C1 segment of cervical spinal cord (tissue), 14 donors: ENCODE results near the gene ZNF14.
"Not testable (repeated sequence)": the region's sequence is repeated elsewhere in the genome, so short reads cannot be mapped to it uniquely, and the experiment has no call there.

ENCODE experiments used
- DNase-seq, 14 donors: peaks; one replicate each; lab custom pipeline; 2025; lab: John Stamatoyannopoulos, UW

The ZNF14 gene

DNA sequence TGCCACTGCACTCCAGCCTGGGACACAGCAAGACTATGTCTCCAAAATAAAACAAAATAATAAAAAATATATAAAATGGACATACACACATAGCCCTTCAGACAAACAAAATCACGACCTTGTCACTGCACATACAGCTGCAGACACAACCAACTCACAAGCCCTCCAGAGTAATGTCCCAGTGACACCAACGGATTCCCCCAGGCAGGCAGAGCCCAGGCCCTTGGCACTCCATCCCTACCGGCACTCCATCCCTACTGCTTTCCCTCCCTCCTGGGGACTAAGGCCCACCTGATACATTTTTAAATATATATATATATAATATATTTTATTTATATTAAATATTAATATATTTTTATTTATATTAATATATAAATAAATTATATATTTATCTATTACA is 45.8 kb downstream of the ZNF14 start:
- no peak for DNase-seq

GRCh38 chr19:19686580-19686979 is 46.3 kb downstream of the ZNF14 start:
- no peak for DNase-seq

DNA sequence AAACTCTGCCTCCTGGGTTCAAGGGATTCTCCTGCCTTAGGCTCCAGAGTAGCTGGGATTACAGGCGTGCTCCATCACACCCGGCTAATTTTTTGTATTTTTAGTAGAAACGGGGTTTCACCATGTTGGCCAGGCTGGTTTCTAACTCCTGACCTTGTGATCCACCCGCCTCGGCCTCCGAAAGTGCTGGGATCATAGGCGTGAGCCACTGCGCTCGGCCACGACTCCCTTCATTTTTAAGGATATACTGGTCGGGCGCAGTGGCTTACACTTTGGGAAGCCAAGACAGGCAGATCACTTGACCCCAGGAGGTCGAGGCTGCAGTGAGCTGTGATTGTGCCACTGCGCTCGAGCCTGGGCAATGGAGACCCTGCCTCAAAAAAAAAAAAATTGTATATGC is 46.8 kb downstream of the ZNF14 start:
- not testable (repeated sequence) for DNase-seq

DNA sequence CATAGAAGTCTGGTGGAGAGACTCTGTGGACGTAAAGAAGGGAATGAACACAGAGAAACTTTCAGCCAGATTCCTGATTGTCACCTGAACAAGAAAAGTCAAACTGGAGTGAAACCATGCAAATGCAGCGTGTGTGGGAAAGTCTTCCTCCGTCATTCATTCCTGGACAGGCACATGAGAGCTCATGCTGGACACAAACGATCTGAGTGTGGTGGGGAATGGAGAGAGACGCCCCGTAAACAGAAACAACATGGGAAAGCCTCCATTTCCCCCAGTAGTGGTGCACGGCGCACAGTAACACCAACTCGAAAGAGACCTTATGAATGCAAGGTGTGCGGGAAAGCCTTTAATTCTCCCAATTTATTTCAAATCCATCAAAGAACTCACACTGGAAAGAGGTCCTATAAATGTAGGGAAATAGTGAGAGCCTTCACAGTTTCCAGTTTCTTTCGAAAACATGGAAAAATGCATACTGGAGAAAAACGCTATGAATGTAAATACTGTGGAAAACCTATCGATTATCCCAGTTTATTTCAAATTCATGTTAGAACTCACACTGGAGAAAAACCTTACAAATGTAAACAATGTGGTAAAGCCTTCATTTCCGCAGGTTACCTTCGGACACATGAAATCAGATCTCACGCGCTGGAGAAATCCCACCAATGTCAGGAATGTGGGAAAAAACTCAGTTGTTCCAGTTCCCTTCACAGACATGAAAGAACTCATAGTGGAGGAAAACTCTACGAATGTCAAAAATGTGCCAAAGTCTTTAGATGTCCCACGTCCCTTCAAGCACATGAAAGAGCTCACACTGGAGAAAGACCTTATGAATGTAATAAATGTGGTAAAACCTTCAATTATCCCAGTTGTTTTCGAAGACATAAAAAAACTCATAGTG is 53.5 kb downstream of the ZNF14 start:
- no peak for DNase-seq

DNA sequence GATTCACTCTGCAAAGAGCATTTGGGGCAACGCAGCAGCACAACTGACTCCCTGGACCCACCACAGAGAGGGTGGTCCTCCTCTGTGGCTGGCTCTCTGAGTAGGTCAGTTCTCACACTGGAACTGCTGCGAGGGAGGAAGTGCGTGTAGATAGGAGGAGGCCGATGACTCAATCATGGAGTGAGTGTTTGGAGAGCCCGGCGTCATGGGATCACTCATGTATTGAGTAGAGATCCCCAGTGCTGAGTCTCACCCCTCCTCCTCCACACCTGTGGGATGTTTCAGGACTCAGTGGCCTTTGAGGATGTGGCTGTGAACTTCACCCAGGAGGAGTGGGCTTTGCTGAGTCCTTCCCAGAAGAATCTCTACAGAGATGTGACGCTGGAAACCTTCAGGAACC is 55.3 kb downstream of the ZNF14 start:
- DNase-seq = no peak

GRCh38 chr19:19674315-19674714 is 58.6 kb downstream of the ZNF14 start:
- no peak for DNase-seq

- DNase-seq = no peak
Observed at GRCh38 chr19:19672816-19673215, 60.1 kb downstream of the ZNF14 start.

DNA sequence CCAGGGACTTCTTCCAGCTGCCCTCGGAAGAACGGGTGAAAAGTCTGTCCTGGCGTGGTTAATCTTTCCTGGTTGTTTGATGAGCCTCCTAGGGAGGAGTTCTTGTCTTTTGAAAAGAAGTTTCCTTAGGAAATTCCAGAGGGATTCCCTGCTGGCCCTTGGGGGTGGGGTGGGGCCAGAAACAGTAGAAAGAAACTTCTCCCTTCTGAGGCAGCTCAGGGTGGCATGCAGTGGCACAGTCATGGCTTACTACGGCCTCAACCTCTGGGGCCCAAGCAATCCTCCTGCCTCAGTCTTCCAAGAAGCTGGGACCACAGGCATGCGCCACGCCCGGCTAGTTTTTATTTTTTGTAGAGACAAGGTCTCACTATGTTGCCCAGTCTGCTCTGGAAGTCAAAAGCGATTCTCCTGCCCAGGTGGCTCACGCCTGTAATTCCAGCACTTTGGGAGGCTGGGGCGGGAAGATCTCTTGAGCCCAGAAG is 62.8 kb downstream of the ZNF14 start:
- DNase-seq = no peak

DNA sequence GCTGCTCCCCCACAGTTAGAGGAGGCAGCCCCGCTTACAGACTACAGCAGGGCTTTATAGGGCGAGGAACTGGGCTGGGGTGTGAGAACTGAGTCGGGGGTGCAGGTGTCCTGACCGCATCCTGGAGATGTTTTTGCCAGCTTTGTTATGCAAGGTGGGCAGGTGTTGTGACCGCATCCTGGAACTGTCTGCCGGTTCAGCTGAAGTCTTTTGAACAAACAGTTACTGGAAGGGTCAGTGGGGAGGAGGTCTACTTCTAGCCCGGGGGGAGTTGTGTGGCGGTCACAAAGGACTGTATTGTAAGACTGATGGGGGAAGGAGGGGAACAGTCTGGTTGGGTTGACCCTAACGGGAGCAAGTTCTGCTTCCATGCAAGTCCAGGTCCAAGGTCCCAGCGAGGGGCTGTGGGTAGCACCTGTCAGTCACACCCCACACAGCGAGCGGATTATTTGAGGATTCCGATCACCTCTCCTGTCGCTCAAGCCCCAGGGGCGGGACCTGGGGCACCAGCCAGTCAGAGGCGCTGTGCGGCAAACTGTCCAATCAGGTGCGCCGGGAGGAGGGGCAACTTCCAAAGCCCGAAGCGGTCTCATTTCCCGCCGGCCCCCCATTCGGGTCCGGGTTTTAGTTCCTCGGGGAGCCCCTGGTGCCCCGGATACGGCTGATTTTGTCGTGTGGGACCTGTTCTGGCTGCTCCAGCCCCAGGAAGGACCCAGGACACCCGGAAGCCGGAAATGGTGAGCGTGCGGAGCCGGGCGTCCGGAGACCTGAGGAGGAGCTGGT is 64.5 kb downstream of the ZNF14 start, which contains the start of gene ZNF101:
TSS of gene ZNF101 (plus strand) at position 610 of the 783 bp plus-strand sequence. CDS start at position 735, 125 bp downstream.
- peak; percentile 67 to 93 (median 84) for DNase-seq

DNA sequence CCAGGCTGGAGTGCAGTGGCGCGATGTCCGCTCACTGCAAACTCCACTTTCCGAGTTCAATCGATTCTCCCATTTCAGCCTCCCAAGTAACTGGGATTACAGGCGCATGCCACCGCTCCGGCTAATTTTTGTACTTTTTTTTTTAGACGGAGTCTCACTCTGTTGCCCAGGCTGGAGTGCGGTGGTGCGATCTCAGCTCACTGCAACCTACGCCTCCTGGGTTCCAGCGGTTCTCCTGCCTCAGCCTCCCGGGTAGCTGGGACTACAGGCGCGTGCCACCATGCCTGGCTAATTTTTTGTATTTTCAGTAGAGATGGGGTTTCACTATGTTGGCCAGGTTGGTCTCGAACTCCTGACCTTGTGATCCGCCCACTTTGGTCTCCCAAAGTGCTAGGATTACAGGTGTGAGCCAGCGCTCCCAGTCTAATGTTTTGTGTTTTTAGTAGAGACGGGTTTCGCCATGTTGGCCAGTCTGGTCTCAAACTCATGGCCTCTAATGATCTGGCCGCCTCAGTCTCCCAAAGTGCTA is 67.4 kb downstream of the ZNF14 start:
- not testable (repeated sequence) for DNase-seq

DNA sequence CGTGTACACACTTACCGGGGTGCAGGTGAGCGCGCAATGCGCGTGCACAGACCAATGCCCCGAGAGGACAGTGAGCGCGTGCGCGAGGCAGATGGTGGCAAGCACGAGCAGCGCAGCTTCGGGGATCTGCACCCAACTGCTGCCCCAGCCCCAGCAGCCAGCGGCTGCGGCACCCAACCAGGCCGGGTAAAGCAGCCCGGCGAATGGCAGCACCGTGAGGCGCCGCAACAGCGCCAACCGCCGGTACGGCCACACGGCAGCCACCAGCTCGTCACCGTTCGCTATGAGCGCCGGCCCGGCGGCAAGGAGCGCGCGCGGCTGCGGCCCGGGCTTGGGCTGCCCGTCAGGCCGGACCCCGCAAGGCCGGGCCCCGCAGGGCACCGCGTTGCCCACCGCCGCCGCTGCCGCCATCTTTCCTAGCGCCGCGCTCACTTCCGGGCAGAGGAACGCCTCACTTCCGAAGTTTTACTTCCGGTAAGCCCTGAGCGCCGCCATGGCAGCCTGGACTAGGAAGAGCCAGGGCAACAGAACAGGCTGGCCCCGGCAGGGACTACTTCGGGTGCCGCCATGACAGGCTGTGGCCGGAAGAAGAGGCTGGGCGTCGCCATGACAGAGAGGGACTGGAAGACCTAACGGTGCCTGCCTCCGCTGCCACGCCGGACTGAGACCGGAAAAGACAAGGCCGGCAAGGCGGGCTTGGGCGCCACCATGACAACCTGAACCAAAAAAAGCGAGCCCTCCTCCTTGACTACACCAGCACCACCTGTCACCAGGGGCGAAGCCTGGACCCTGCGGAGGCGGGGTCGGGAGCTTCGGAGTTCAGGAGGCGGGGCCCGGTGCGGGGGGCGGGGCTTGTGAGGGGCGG is 69.4 kb downstream of the ZNF14 start, which contains the start of gene ATP13A1:
TSS of gene ATP13A1 (minus strand) at position 421 of the 865 bp plus-strand sequence. CDS start at position 411, 10 bp downstream.
- peak; percentile 88 to 100 (median 97) for DNase-seq

GRCh38 chr19:19662871-19663255 is 70.0 kb downstream of the ZNF14 start:
- no peak for DNase-seq

GRCh38 chr19:19662344-19662743 is 70.6 kb downstream of the ZNF14 start:
- DNase-seq = no peak

GRCh38 chr19:19661675-19662251 is 71.1 kb downstream of the ZNF14 start:
- peak in 3 of 14 donors; percentile 4 to 22 (median 7) for DNase-seq

DNA sequence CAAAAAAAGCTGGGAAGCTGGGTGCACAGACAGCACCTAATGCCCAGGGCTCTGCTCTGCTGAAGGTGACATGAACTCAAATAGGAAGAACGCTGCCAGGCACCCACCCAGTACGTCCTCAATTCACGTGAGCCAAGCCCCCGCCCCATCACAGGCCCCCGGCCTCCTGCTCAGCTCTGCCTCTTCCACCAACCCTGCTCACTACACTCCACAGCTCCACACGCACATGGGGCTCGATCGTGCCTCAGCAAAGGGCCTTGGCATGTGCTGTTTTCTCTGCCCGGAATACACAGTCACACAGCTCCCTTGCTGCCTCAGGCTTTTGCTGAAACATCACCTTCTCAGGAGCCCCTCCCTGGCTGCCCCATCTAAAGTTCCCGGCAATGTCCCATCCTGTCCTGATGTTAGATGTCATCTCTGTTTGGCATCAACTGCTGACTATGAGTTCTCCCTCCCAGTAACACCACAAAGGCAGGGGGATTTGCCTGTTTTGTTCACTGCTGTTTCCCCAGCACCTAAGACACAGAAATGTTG is 71.7 kb downstream of the ZNF14 start:
- DNase-seq = no peak
